Measurements from ENCODE around the gene ABCC1. TPM values are rescaled to one million over a fixed set of nuclear protein-coding genes. Genes with fewer than 3 reads are reported as not detected.

ABCC1 gene
- total RNA-seq, 1 experiment from 2014 or later: 16.1 TPM

- DNase-seq (no peak), ATAC-seq (no peak)
- no peaks in the 10 kb centered on the region for H3K79me2 ChIP-seq (ENCODE audit: low read length)
- H3K9me3 ChIP-seq (ENCODE audit: low read length): no peaks in the 10 kb centered on the region
- H4K20me1 ChIP-seq (ENCODE audit: low read length): no peaks in the 10 kb centered on the region
- ChIA-PET POLR2A (ENCODE audit: unreplicated experiment) (no interaction called here), CTCF (no interaction called here)
- no peaks in the 10 kb centered on the region for H3K36me3 ChIP-seq (ENCODE audit: low read depth, low read length)
- intact Hi-C loops (cut with micrococcal nuclease): no loop called here
- H3K9me2 ChIP-seq (replicated peaks; ENCODE audit: low read length): no peaks in the 10 kb centered on the region
- no peak overlapping the region for H3K4me2 ChIP-seq (ENCODE audit: low read length)
- no peak overlapping the region for H2AFZ ChIP-seq (ENCODE audit: low read length)
- H3K4me1 ChIP-seq (ENCODE audit: insufficient read depth, low read length): no peaks in the 10 kb centered on the region
- no TSS peak for BruUV-seq (replicated peaks)
- no peaks in the 10 kb centered on the region for H3F3A ChIP-seq (ENCODE audit: low read length, unreplicated experiment)
- H3K27me3 ChIP-seq (ENCODE audit: low read length): no peaks in the 10 kb centered on the region
- no peak overlapping the region for H3K9ac ChIP-seq (ENCODE audit: low read length)
- H3K27ac ChIP-seq (ENCODE audit: low read length): no peak overlapping the region
- H3K4me3 ChIP-seq (ENCODE audit: low read length): no peak overlapping the region
- TF ChIP-seq CTCF (conservative IDR thresholded peaks at IDR 0.05; ENCODE audit: low read depth, low read length) (no peak), EZH2 (IDR thresholded peaks at IDR 0.05; ENCODE audit: low read length, unreplicated experiment) (no peak), EZH2phosphoT487 (IDR thresholded peaks at IDR 0.05; ENCODE audit: borderline replicate concordance, low read length) (no peak)
These were observed 223.6 kb downstream of the ABCC1 start for GRCh38 chr16:16172991-16173390.

GRCh38 chr16:16175296-16175695 is 225.9 kb downstream of the ABCC1 start:
- Histone ChIP-seq H3K4me3 (ENCODE audit: low read length) (no peak overlapping the region), H3K4me2 (ENCODE audit: low read length) (no peak overlapping the region), H3K4me1 (ENCODE audit: insufficient read depth, low read length) (no peaks in the 10 kb centered on the region), H4K20me1 (ENCODE audit: low read length) (no peaks in the 10 kb centered on the region), H3K79me2 (ENCODE audit: low read length) (no peaks in the 10 kb centered on the region), H3K27me3 (ENCODE audit: low read length) (no peaks in the 10 kb centered on the region), H3K9me2 (replicated peaks; ENCODE audit: low read length) (no peaks in the 10 kb centered on the region), H3F3A (ENCODE audit: low read length, unreplicated experiment) (no peaks in the 10 kb centered on the region), H3K27ac (ENCODE audit: low read length) (no peak overlapping the region), H2AFZ (ENCODE audit: low read length) (no peak overlapping the region), H3K36me3 (ENCODE audit: low read depth, low read length) (no peaks in the 10 kb centered on the region), H3K9me3 (ENCODE audit: low read length) (no peaks in the 10 kb centered on the region), H3K9ac (ENCODE audit: low read length) (no peak overlapping the region)
- TF ChIP-seq EZH2 (IDR thresholded peaks at IDR 0.05; ENCODE audit: low read length, unreplicated experiment) (no peak), CTCF (conservative IDR thresholded peaks at IDR 0.05; ENCODE audit: low read depth, low read length) (no peak), EZH2phosphoT487 (IDR thresholded peaks at IDR 0.05; ENCODE audit: borderline replicate concordance, low read length) (no peak)
- CTCF ChIA-PET: no interaction called here
- no peak for DNase-seq
- BruUV-seq (replicated peaks): no TSS peak
- ATAC-seq: no peak
- intact Hi-C loops (cut with micrococcal nuclease): no loop called here
- POLR2A ChIA-PET (ENCODE audit: unreplicated experiment): no interaction called here

GRCh38 chr16:16176328-16176727 is 226.9 kb downstream of the ABCC1 start:
- H4K20me1 ChIP-seq (ENCODE audit: low read length): no peaks in the 10 kb centered on the region
- no TSS peak for BruUV-seq (replicated peaks)

More at GRCh38 chr16:16176328-16176727, 226.9 kb downstream of the ABCC1 start:
- H3K27ac ChIP-seq (ENCODE audit: low read length): no peak overlapping the region
- no peak overlapping the region for H3K9ac ChIP-seq (ENCODE audit: low read length)
- H3K36me3 ChIP-seq (ENCODE audit: low read depth, low read length): no peaks in the 10 kb centered on the region
- H3K4me2 ChIP-seq (ENCODE audit: low read length): no peak overlapping the region
- intact Hi-C loops (cut with micrococcal nuclease): no loop called here
- POLR2A ChIA-PET (ENCODE audit: unreplicated experiment): no interaction called here
- no peak overlapping the region for H2AFZ ChIP-seq (ENCODE audit: low read length)
- no peak for TF ChIP-seq EZH2phosphoT487 (IDR thresholded peaks at IDR 0.05; ENCODE audit: borderline replicate concordance, low read length)
- no peak for TF ChIP-seq CTCF (conservative IDR thresholded peaks at IDR 0.05; ENCODE audit: low read depth, low read length)
- DNase-seq: no peak
- CTCF ChIA-PET: no interaction called here
- H3K4me1 ChIP-seq (ENCODE audit: insufficient read depth, low read length): no peaks in the 10 kb centered on the region
- no peaks in the 10 kb centered on the region for H3K9me3 ChIP-seq (ENCODE audit: low read length)
- ATAC-seq: no peak
- no peak overlapping the region for H3K4me3 ChIP-seq (ENCODE audit: low read length)
- H3F3A ChIP-seq (ENCODE audit: low read length, unreplicated experiment): no peaks in the 10 kb centered on the region
- no peaks in the 10 kb centered on the region for H3K27me3 ChIP-seq (ENCODE audit: low read length)
- H3K9me2 ChIP-seq (replicated peaks; ENCODE audit: low read length): no peaks in the 10 kb centered on the region
- H3K79me2 ChIP-seq (ENCODE audit: low read length): no peaks in the 10 kb centered on the region

Data from PC-3 (cell line).